PC-3 (cell line): ENCODE data around the gene SENP5. TPM values are rescaled to one million over a fixed set of nuclear protein-coding genes. Genes with fewer than 3 reads are reported as not detected.

ENCODE experiments used
- ATAC-seq: fragments of 200-7000 bp; cut with Tn5 transposase; 2 replicates; pipeline ENCODE4 v1.9.1; 2020; ENCODE audit warnings: mild to moderate bottlenecking, moderate library complexity
- BruUV-seq: library from RNA; stranded (reverse); fragments of 400-500 nt; replicated peaks from 2 replicates; lab custom pipeline; 2021; lab: Mats Ljungman, UMichigan
- CTCF ChIA-PET: fragments of 300-600 bp; sonication (Branson Sonifier 250); formaldehyde crosslinking; loops from one replicate; lab custom pipeline; 2022; ENCODE audit warnings: antibody characterized with exemption; lab: Charles Lee
- POLR2A ChIA-PET: fragments of 300-600 bp; sonication (Branson Sonifier 250); formaldehyde crosslinking; loops from one replicate; lab custom pipeline; 2022; ENCODE audit warnings: antibody characterized with exemption; ENCODE audit not compliant: unreplicated experiment; lab: Charles Lee
- DNase-seq: peaks from one replicate; pipeline ENCODE4 v3.0.0-alpha.2; 2015
- H2AFZ ChIP-seq: fragments of 300-600 bp; sonication (generic); 2 replicates; pipeline ENCODE4 v1.6.0; 2016; ENCODE audit warnings: antibody characterized with exemption, low read length
- H3F3A ChIP-seq: fragments of 300-600 bp; sonication (generic); one replicate; pipeline ENCODE4 v1.6.0; 2017; ENCODE audit warnings: antibody characterized with exemption, low read length, control low read depth, mild to moderate bottlenecking; ENCODE audit not compliant: unreplicated experiment
- H3K27ac ChIP-seq: fragments of 300-600 bp; sonication (generic); 2 replicates; pipeline ENCODE4 v1.5.1; 2016; ENCODE audit warnings: mild to moderate bottlenecking, low read length
- H3K27me3 ChIP-seq: fragments of 300-600 bp; sonication (generic); 2 replicates; pipeline ENCODE4 v1.6.1; 2016; ENCODE audit warnings: low read length, mixed read lengths
- H3K36me3 ChIP-seq: fragments of 300-600 bp; sonication (generic); 2 replicates; pipeline ENCODE4 v1.6.1; 2016; ENCODE audit warnings: low read depth, mixed run types, low read length, mixed read lengths
- H3K4me1 ChIP-seq: fragments of 300-600 bp; sonication (generic); 2 replicates; pipeline ENCODE4 v1.5.1; 2016; ENCODE audit warnings: low read length; ENCODE audit not compliant: insufficient read depth
- H3K4me2 ChIP-seq: fragments of 300-600 bp; sonication (generic); 2 replicates; pipeline ENCODE4 v1.6.0; 2016; ENCODE audit warnings: low read length
- H3K4me3 ChIP-seq: fragments of 300-600 bp; sonication (generic); 2 replicates; pipeline ENCODE4 v1.5.1; 2016; ENCODE audit warnings: mild to moderate bottlenecking, low read length, mixed read lengths
- H3K79me2 ChIP-seq: fragments of 300-600 bp; sonication (generic); 2 replicates; pipeline ENCODE4 v1.6.1; 2017; ENCODE audit warnings: low read length, mixed read lengths
- H3K9ac ChIP-seq: fragments of 300-600 bp; sonication (generic); 2 replicates; pipeline ENCODE4 v1.6.0; 2016; ENCODE audit warnings: mild to moderate bottlenecking, low read length
- H3K9me2 ChIP-seq: fragments of 300-600 bp; sonication (generic); replicated peaks from 2 replicates; pipeline ENCODE4 v1.6.1; 2016; ENCODE audit warnings: mixed run types, low read length, mixed read lengths
- H3K9me3 ChIP-seq: fragments of 300-600 bp; sonication (generic); 2 replicates; pipeline ENCODE4 v1.6.1; 2016; ENCODE audit warnings: low read length, mixed read lengths
- H4K20me1 ChIP-seq: fragments of 300-600 bp; sonication (generic); 2 replicates; pipeline ENCODE4 v1.6.1; 2016; ENCODE audit warnings: low read length, mixed read lengths
- EZH2 ChIP-seq: fragments of 300-600 bp; sonication (generic); IDR thresholded peaks from one replicate; pipeline ENCODE4 v1.6.1; 2017; ENCODE audit warnings: antibody characterized with exemption, mild to moderate bottlenecking, low read length; ENCODE audit not compliant: unreplicated experiment
- EZH2phosphoT487 ChIP-seq: fragments of 300-600 bp; sonication (generic); IDR thresholded peaks from 2 replicates; pipeline ENCODE4 v1.6.1; 2018; ENCODE audit warnings: mild to moderate bottlenecking, antibody characterized with exemption, low read length, borderline replicate concordance
- intact Hi-C: fragments of 100-400 bp; cut with micrococcal nuclease; formaldehyde crosslinking; loops from 2 replicates; pipeline ENCODE4 v1.9.0; 2023
- total RNA-seq: library from RNA; depleted of rRNA; stranded (reverse); fragments of >200 nt; gene quantifications from 2 replicates; pipeline ENCODE4 v1.2.3, GENCODE V29; 2014
- TF ChIP-seq, protein P1 (sequence below): fragments of 300-600 bp; sonication (generic); conservative IDR thresholded peaks from 2 replicates; pipeline ENCODE4 v1.5.1; 2017; ENCODE audit warnings: antibody characterized with exemption, low read depth, mild to moderate bottlenecking, low read length

The SENP5 gene
- total RNA-seq, 1 experiment from 2014 or later: 34.2 TPM

DNA sequence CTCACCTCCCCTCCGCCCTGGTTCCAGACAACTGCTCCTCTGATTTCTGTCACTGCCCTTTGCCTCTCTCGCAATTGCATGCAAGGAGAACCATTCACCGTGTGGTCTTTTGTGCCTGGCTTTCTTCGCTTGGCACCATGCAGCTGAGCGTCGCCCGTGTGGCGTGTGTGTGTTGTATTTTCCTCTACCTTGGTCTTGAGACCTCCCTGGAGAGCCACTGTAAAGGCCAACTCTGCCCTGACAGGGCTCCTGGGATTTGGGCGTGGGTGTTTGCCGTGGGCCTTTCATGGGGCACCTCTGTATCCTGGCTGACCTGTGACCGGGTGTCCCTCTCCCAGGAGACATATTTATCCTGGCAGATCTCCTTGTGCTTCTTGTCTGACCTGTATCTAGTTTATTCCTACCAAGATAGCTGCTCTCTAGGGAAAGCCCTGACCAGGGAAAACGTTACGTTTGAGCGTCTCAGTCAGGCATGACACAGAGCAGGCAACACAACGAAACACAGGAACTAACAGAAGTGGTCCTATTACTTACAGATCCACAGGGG lies 102.9 kb downstream of the SENP5 start:
- no peak overlapping the region for H3K9ac ChIP-seq
- ChIA-PET POLR2A (no interaction called here), CTCF (no interaction called here)
- H3K27me3 ChIP-seq: no peaks in the 10 kb centered on the region
- TF ChIP-seq EZH2 (no peak), EZH2phosphoT487 (no peak)
- TF ChIP-seq, protein P1, sequence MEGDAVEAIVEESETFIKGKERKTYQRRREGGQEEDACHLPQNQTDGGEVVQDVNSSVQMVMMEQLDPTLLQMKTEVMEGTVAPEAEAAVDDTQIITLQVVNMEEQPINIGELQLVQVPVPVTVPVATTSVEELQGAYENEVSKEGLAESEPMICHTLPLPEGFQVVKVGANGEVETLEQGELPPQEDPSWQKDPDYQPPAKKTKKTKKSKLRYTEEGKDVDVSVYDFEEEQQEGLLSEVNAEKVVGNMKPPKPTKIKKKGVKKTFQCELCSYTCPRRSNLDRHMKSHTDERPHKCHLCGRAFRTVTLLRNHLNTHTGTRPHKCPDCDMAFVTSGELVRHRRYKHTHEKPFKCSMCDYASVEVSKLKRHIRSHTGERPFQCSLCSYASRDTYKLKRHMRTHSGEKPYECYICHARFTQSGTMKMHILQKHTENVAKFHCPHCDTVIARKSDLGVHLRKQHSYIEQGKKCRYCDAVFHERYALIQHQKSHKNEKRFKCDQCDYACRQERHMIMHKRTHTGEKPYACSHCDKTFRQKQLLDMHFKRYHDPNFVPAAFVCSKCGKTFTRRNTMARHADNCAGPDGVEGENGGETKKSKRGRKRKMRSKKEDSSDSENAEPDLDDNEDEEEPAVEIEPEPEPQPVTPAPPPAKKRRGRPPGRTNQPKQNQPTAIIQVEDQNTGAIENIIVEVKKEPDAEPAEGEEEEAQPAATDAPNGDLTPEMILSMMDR: no peak
- no peaks in the 10 kb centered on the region for H4K20me1 ChIP-seq
- H3K4me2 ChIP-seq: peak overlapping the region; percentile 100
- peaks cover 6% of the 10 kb centered on the region; the same call in 1 of the 2 replicates for H3K4me1 ChIP-seq
- H3F3A ChIP-seq: no peaks in the 10 kb centered on the region
- H3K9me3 ChIP-seq: no peaks in the 10 kb centered on the region
- no TSS peak for BruUV-seq
- ATAC-seq (no peak), DNase-seq (no peak)
- H3K4me3 ChIP-seq: peak overlapping the region; percentile 93; the same call in 1 of the 2 replicates
- peak overlapping the region; percentile 62 for H2AFZ ChIP-seq
- 0 out of 2 replicates have a peak, but pooled peaks cover 5% of the 10 kb centered on the region for H3K79me2 ChIP-seq
- intact Hi-C loops: no loop called here
- H3K36me3 ChIP-seq: no peaks in the 10 kb centered on the region
- no peaks in the 10 kb centered on the region for H3K9me2 ChIP-seq
- no peak overlapping the region for H3K27ac ChIP-seq

DNA sequence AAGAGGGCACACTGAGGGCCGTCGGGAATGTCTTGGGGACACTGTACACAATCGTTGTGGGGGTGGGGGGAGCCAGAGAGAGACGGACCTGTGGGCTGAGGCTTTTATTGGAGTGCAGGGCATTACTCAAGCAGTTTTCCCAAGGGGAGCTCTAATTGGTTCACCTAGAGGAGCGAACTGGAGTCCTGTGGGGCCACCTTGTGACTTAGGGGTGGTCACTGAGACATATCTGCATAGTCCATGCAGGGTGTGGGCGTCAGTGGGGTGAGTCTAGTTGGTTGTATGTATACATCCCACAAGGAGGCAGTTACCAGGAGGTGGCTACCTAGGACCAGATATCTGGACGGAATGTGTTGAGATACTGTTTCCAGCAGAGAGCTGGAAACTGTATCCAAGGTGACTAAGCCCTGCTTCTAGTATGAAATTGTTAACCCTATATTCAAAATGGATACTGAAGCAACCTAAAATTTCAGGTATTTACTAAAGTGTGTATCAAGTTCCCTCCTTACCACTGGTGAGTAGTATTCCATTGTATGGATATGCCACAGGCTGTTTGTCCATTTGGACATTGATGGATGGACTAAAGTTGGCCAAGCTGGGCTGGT lies 103.5 kb downstream of the SENP5 start:
- no TSS peak for BruUV-seq
- peak; percentile 54 for DNase-seq
- Histone ChIP-seq H3K79me2 (0 out of 2 replicates have a peak, but pooled peaks cover 5% of the 10 kb centered on the region), H3K4me1 (peaks cover 6% of the 10 kb centered on the region; the same call in 1 of the 2 replicates), H3K4me3 (no peak overlapping the region), H2AFZ (no peak overlapping the region), H4K20me1 (no peaks in the 10 kb centered on the region), H3K9me2 (no peaks in the 10 kb centered on the region), H3K9ac (no peak overlapping the region), H3F3A (no peaks in the 10 kb centered on the region), H3K27ac (no peak overlapping the region), H3K27me3 (no peaks in the 10 kb centered on the region), H3K36me3 (no peaks in the 10 kb centered on the region), H3K4me2 (no peak overlapping the region), H3K9me3 (no peaks in the 10 kb centered on the region)
- CTCF ChIA-PET: no interaction called here
- POLR2A ChIA-PET: no interaction called here
- TF ChIP-seq EZH2 (no peak), EZH2phosphoT487 (no peak)
- TF ChIP-seq, protein P1: peak; percentile 26; the same call in 1 of the 2 replicates
- ATAC-seq: no peak
- intact Hi-C loops: no loop called here

DNA sequence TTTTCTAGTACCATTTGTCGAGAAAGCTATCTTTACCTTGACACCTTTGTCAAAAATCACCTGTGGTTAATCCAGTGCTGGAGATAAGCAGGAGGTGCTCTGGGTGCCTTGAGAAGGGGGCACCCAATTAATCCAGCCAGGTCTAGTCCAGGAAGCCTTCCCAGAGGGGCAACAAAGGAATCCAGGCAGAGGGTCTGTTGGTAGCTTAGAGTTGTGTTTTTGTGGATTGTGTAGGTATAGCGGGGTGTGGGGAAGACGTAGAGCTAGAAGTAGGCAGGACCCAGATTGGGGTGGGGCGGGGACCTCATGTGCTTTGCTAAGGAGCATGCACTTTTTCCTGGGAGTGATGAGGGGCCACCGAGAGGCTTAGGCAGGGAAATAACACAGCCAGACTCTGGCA lies 106.9 kb downstream of the SENP5 start:
- POLR2A ChIA-PET: no interaction called here
- no peaks in the 10 kb centered on the region for H3K9me2 ChIP-seq
- no peak overlapping the region for H3K27ac ChIP-seq
- no TSS peak for BruUV-seq
- peaks cover 6% of the 10 kb centered on the region; the same call in 1 of the 2 replicates for H3K4me1 ChIP-seq
- no peak overlapping the region for H2AFZ ChIP-seq
- TF ChIP-seq EZH2phosphoT487 (no peak), EZH2 (no peak)
- TF ChIP-seq, protein P1: no peak
- H3F3A ChIP-seq: no peaks in the 10 kb centered on the region
- no peaks in the 10 kb centered on the region for H3K9me3 ChIP-seq
- no peak overlapping the region for H3K9ac ChIP-seq
- no peaks in the 10 kb centered on the region for H4K20me1 ChIP-seq
- no peak for ATAC-seq
- intact Hi-C loops: no loop called here
- CTCF ChIA-PET: no interaction called here
- DNase-seq: no peak
- no peak overlapping the region for H3K4me2 ChIP-seq
- no peak overlapping the region for H3K4me3 ChIP-seq
- H3K36me3 ChIP-seq: no peaks in the 10 kb centered on the region
- no peaks in the 10 kb centered on the region for H3K79me2 ChIP-seq
- no peaks in the 10 kb centered on the region for H3K27me3 ChIP-seq
